Osteoblast (primary cell): ENCODE measurements around the gene CHRM5. TPM values are rescaled to one million over a fixed set of nuclear protein-coding genes. Genes with fewer than 3 reads are reported as not detected.

ENCODE experiments used
- DNase-seq: peaks from one replicate; pipeline ENCODE4 v3.0.0; 2011; ENCODE audit warnings: low spot score, mixed read lengths; ENCODE audit not compliant: insufficient read length; ENCODE audit errors: missing footprints
- H2AFZ ChIP-seq: 2 replicates; pipeline ENCODE4 v1.6.0; 2011; ENCODE audit warnings: mild to moderate bottlenecking, low read length
- H3K27ac ChIP-seq: 2 replicates; pipeline ENCODE4 v1.5.1; 2011; ENCODE audit warnings: mild to moderate bottlenecking, low read depth, low read length, moderate library complexity
- H3K27me3 ChIP-seq: 2 replicates; pipeline ENCODE4 v1.6.0; 2012; ENCODE audit warnings: mild to moderate bottlenecking, control low read depth, inconsistent platforms, low read length, moderate library complexity; ENCODE audit not compliant: insufficient read depth
- H3K36me3 ChIP-seq: 2 replicates; pipeline ENCODE4 v1.5.1; 2011; ENCODE audit warnings: mild to moderate bottlenecking, low read length, control low read depth, moderate library complexity; ENCODE audit not compliant: insufficient read depth
- H3K4me1 ChIP-seq: 2 replicates; pipeline ENCODE4 v1.5.1; 2011; ENCODE audit warnings: mild to moderate bottlenecking, low read length, control low read depth, moderate library complexity; ENCODE audit not compliant: insufficient read depth
- H3K4me2 ChIP-seq: 2 replicates; pipeline ENCODE4 v1.6.0; 2011; ENCODE audit warnings: mild to moderate bottlenecking, low read length; ENCODE audit not compliant: insufficient read depth
- H3K4me3 ChIP-seq: fragments of 200-600 bp; sonication (generic); 3 replicates; pipeline ENCODE4 v1.5.1; 2012; ENCODE audit warnings: mild to moderate bottlenecking, low read length, inconsistent platforms; ENCODE audit not compliant: insufficient read depth
- H3K79me2 ChIP-seq: 2 replicates; pipeline ENCODE4 v1.6.0; 2012; ENCODE audit warnings: mild to moderate bottlenecking, low read length, control low read depth, inconsistent platforms; ENCODE audit not compliant: insufficient read depth
- H3K9me3 ChIP-seq: 2 replicates; pipeline ENCODE4 v1.5.1; 2011; ENCODE audit warnings: low read depth, low read length, control low read depth
- H4K20me1 ChIP-seq: 2 replicates; pipeline ENCODE4 v1.6.0; 2012; ENCODE audit warnings: mild to moderate bottlenecking, low read length, control low read depth; ENCODE audit not compliant: insufficient read depth
- total RNA-seq: library from RNA; depleted of rRNA; stranded (reverse); fragments of >200 nt; gene quantifications from 2 replicates; pipeline ENCODE4 v1.2.3, GENCODE V29; 2012
- TF ChIP-seq, protein P1 (sequence below): IDR thresholded peaks from 2 replicates; pipeline ENCODE4 v1.5.1; 2011; ENCODE audit warnings: mild to moderate bottlenecking, low read depth, low read length, moderate library complexity; ENCODE audit errors: extremely low read depth

The CHRM5 gene
- total RNA-seq, 1 donor, result under 0.01 TPM

DNA sequence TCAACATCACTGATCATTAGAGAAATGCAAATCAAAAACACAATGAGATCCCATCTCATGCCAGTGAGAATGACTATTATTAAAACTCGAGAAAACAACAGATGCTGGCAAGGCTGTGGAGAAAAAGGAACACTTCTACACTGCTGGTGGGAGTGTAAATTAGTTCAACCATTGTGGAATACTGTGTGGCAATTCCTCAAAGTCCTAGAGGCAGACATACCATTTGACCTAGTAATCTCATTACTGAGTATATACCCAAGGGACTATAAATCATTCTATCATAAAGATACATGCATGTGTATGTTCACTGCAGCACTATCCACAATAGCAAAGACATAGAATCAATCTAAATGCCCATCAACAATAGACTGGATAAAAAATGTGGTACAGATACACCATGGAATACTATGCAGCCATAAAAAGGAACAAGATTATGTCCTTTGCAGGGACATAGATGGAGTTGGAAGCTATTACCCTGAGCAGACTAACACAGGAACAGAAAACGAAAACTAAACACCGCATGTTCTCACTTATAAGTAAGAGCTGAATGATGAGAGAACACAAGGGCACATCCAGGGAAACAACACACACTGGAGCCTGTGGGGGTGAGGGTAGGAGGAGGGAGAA, 85.9 kb downstream of the CHRM5 start:
- TF ChIP-seq, protein P1, sequence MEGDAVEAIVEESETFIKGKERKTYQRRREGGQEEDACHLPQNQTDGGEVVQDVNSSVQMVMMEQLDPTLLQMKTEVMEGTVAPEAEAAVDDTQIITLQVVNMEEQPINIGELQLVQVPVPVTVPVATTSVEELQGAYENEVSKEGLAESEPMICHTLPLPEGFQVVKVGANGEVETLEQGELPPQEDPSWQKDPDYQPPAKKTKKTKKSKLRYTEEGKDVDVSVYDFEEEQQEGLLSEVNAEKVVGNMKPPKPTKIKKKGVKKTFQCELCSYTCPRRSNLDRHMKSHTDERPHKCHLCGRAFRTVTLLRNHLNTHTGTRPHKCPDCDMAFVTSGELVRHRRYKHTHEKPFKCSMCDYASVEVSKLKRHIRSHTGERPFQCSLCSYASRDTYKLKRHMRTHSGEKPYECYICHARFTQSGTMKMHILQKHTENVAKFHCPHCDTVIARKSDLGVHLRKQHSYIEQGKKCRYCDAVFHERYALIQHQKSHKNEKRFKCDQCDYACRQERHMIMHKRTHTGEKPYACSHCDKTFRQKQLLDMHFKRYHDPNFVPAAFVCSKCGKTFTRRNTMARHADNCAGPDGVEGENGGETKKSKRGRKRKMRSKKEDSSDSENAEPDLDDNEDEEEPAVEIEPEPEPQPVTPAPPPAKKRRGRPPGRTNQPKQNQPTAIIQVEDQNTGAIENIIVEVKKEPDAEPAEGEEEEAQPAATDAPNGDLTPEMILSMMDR, result no peak
- H3K9me3 ChIP-seq, result peaks cover 3% of the 10 kb centered on the region
- H4K20me1 ChIP-seq, result no peaks in the 10 kb centered on the region
- H3K27ac ChIP-seq, result no peak overlapping the region
- no peak for DNase-seq
- H3K4me1 ChIP-seq, result peaks cover 21% of the 10 kb centered on the region
- no peak overlapping the region for H3K4me3 ChIP-seq
- no peaks in the 10 kb centered on the region for H3K27me3 ChIP-seq
- no peak overlapping the region for H2AFZ ChIP-seq
- no peaks in the 10 kb centered on the region for H3K79me2 ChIP-seq
- no peaks in the 10 kb centered on the region for H3K36me3 ChIP-seq
- no peak overlapping the region for H3K4me2 ChIP-seq

DNA sequence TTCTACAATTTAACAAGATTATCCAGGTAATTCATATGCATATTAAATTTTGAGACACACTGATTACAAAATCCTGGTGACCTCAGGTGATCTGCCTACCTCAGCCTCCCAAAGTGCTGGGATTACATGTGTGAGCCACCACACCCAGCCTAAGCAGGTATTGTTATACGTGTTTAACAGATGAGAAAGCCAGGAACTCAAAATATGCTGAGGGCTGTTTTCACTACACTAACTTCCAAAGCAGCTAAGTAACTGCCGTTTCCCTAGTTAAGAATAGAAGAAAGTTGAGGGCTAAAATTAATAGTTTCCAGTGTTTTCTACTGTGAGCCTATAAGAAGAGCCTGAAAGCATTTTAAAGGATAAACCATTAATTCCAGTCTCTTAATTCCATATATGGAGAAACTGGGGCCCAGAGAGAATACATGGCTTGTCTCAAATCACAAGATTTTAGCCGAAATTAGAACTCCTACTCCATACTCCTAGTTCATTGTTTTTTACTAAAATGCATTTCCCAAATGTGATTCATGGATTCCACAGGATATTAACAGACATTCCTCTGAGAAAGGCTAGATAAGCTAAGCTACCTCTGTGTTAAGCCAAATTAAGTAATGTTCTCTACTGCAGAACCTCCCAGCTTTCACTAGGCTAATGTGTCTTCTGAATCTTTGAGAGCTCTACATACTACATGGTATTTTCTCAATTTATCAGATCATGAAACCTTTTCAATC, 87.7 kb downstream of the CHRM5 start:
- Histone ChIP-seq H3K79me2 (no peaks in the 10 kb centered on the region), H4K20me1 (no peaks in the 10 kb centered on the region), H3K27ac (peak overlapping the region; percentile 86), H3K4me2 (peak overlapping the region; percentile 69), H3K36me3 (no peaks in the 10 kb centered on the region), H3K9me3 (peaks cover 3% of the 10 kb centered on the region), H2AFZ (peak overlapping the region; percentile 60), H3K4me3 (peak overlapping the region; percentile 4), H3K27me3 (no peaks in the 10 kb centered on the region), H3K4me1 (peaks cover 18% of the 10 kb centered on the region)
- peak; percentile 77 for DNase-seq
- TF ChIP-seq, protein P1, result no peak

DNA sequence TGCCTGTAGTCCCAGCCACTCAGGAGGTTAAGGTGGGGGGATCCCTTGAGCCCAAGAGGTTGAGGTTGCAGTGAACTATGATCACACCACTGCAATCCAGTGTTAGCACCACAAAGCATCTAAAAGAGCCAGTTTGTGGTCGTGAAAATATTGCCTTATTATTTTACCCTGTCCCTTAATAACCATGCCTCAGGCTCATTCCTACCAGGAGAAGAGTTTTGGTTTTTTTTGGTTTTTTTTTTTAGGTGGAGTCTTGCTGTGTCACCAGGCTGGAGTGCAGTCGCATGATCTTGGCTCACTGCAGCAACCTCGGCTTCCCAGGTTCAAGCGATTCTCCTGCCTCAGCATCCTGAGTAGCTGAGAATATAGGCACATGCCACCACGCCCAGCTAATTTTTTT, 88.6 kb downstream of the CHRM5 start:
- H3K27me3 ChIP-seq, result no peaks in the 10 kb centered on the region
- H2AFZ ChIP-seq, result peak overlapping the region; percentile 42
- no peaks in the 10 kb centered on the region for H3K79me2 ChIP-seq
- H3K36me3 ChIP-seq, result no peaks in the 10 kb centered on the region
- TF ChIP-seq, protein P1, result no peak
- no peak for DNase-seq
- H3K9me3 ChIP-seq, result peaks cover 3% of the 10 kb centered on the region
- peak overlapping the region; percentile 86 for H3K27ac ChIP-seq
- peak overlapping the region; percentile 69 for H3K4me2 ChIP-seq
- H3K4me3 ChIP-seq, result no peak overlapping the region
- no peaks in the 10 kb centered on the region for H4K20me1 ChIP-seq
- H3K4me1 ChIP-seq, result peaks cover 23% of the 10 kb centered on the region

DNA sequence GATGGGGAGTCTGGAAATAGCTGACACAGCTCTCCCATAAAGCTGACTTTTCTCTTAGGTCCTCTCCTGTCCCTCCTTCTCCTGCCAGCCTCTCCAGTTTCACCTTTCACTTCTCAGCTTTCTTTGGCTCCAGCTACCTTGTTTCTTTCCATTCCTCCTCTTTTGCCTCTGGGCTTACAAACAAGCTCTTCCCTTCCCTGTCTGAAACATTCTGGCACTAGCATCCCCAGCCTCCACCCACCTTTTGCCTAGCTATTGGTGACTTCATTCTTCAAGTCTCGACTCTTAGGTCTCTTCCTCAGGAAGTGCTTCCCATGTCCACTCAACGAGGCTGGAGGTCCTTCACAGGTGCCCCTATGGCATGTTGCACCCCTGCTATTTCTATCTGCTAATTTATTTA, 91.2 kb downstream of the CHRM5 start:
- Histone ChIP-seq H2AFZ (peak overlapping the region; percentile 57), H3K4me3 (no peak overlapping the region), H4K20me1 (no peaks in the 10 kb centered on the region), H3K4me1 (peaks cover 24% of the 10 kb centered on the region), H3K79me2 (no peaks in the 10 kb centered on the region), H3K9me3 (no peaks in the 10 kb centered on the region), H3K27ac (no peak overlapping the region), H3K27me3 (no peaks in the 10 kb centered on the region), H3K4me2 (no peak overlapping the region), H3K36me3 (no peaks in the 10 kb centered on the region)
- DNase-seq, result peak; percentile 3
- TF ChIP-seq, protein P1, result no peak
